ENCODE measurements around the gene EID3. TPM values are rescaled to one million over a fixed set of nuclear protein-coding genes. Genes with fewer than 3 reads are reported as not detected.
A peak's percentile ranks its signal among the peaks of the same experiment; 100 is the strongest.

Gene EID3
- total RNA-seq, 1 donor from 2014 or later = 5.6 TPM

GRCh38 chr12:104296718-104297117 is 6.8 kb upstream of the EID3 start:
- H3K27me3 Mint-ChIP-seq (ENCODE audit: low read depth) = no peaks in the 10 kb centered on the region
- H3K9me3 Mint-ChIP-seq = no peaks in the 10 kb centered on the region
- DNase-seq (ENCODE audit: low spot score in 2 of 2, unreplicated experiment in 2 of 2) = no peak
- no peak for TF ChIP-seq CTCF (IDR thresholded peaks at IDR 0.05; ENCODE audit: unreplicated experiment)
- no peak overlapping the region for H3K4me3 Mint-ChIP-seq
- H3K36me3 Mint-ChIP-seq = peaks cover 34% of the 10 kb centered on the region
- no peak overlapping the region for H3K27ac Mint-ChIP-seq
- H3K4me1 Mint-ChIP-seq = peaks cover 18% of the 10 kb centered on the region

- TF ChIP-seq CTCF (IDR thresholded peaks at IDR 0.05; ENCODE audit: unreplicated experiment) = no peak
- H3K9me3 Mint-ChIP-seq = no peaks in the 10 kb centered on the region
- no peak overlapping the region for H3K4me3 Mint-ChIP-seq
- H3K27me3 Mint-ChIP-seq (ENCODE audit: low read depth) = no peaks in the 10 kb centered on the region
- no peak for DNase-seq (ENCODE audit: low spot score in 2 of 2, unreplicated experiment in 2 of 2)
- H3K4me1 Mint-ChIP-seq = peaks cover 16% of the 10 kb centered on the region
- peaks cover 30% of the 10 kb centered on the region for H3K36me3 Mint-ChIP-seq
- no peak overlapping the region for H3K27ac Mint-ChIP-seq
Measured at GRCh38 chr12:104297477-104298113, 5.9 kb upstream of the EID3 start.

- no peaks in the 10 kb centered on the region for H3K9me3 Mint-ChIP-seq
- no peak for TF ChIP-seq CTCF (IDR thresholded peaks at IDR 0.05; ENCODE audit: unreplicated experiment)
- no peaks in the 10 kb centered on the region for H3K27me3 Mint-ChIP-seq (ENCODE audit: low read depth)
- peaks cover 19% of the 10 kb centered on the region for H3K4me1 Mint-ChIP-seq
- H3K36me3 Mint-ChIP-seq = peaks cover 24% of the 10 kb centered on the region
- H3K27ac Mint-ChIP-seq = no peak overlapping the region
- no peak for DNase-seq (ENCODE audit: low spot score in 2 of 2, unreplicated experiment in 2 of 2)
- H3K4me3 Mint-ChIP-seq = no peak overlapping the region
Measured at GRCh38 chr12:104299842-104300481, 3.6 kb upstream of the EID3 start.

- no peak for DNase-seq (ENCODE audit: low spot score in 2 of 2, unreplicated experiment in 2 of 2)
- TF ChIP-seq CTCF (IDR thresholded peaks at IDR 0.05; ENCODE audit: unreplicated experiment) = no peak
- Mint-ChIP-seq H3K36me3 (peaks cover 17% of the 10 kb centered on the region), H3K27me3 (ENCODE audit: low read depth) (no peaks in the 10 kb centered on the region), H3K4me1 (peaks cover 27% of the 10 kb centered on the region), H3K4me3 (peak overlapping the region; percentile 72), H3K9me3 (no peaks in the 10 kb centered on the region), H3K27ac (no peak overlapping the region)
Measured at GRCh38 chr12:104304261-104305009, 896 bp downstream of the EID3 start.

- Mint-ChIP-seq H3K36me3 (peaks cover 11% of the 10 kb centered on the region), H3K9me3 (no peaks in the 10 kb centered on the region), H3K4me3 (no peak overlapping the region), H3K27me3 (ENCODE audit: low read depth) (no peaks in the 10 kb centered on the region), H3K27ac (no peak overlapping the region), H3K4me1 (peaks cover 27% of the 10 kb centered on the region)
- no peak for DNase-seq (ENCODE audit: low spot score in 2 of 2, unreplicated experiment in 2 of 2)
- TF ChIP-seq CTCF (IDR thresholded peaks at IDR 0.05; ENCODE audit: unreplicated experiment) = no peak
Measured at GRCh38 chr12:104305349-104305748, 1.8 kb downstream of the EID3 start.
